IMR-90 (cell line): Measurements from ENCODE around the gene COX6A2.

Experiments
- BHLHE40 ChIP-seq: fragments of 150-350 bp; IDR thresholded peaks from 2 replicates; pipeline ENCODE4 v1.6.1; 2016; ENCODE audit warnings: mild to moderate bottlenecking, low read depth, low read length
- CEBPB ChIP-seq: IDR thresholded peaks from 2 replicates; pipeline ENCODE4 v1.6.1; 2012; ENCODE audit warnings: low read depth, low read length, improper control_type of control experiment
- CHD1 ChIP-seq: IDR thresholded peaks from 2 replicates; pipeline ENCODE4 v1.6.1; 2012; ENCODE audit warnings: low read depth, low read length, improper control_type of control experiment
- MAFK ChIP-seq: IDR thresholded peaks from 2 replicates; pipeline ENCODE4 v1.6.1; 2012; ENCODE audit warnings: low read depth, low read length, improper control_type of control experiment
- POLR2A ChIP-seq: IDR thresholded peaks from 2 replicates; pipeline ENCODE4 v1.6.1; 2012; ENCODE audit warnings: mild to moderate bottlenecking, low read depth, low read length
- RFX5 ChIP-seq: IDR thresholded peaks from 2 replicates; pipeline ENCODE4 v1.8.0; 2012; ENCODE audit warnings: low read depth, mild to moderate bottlenecking, low read length, moderate library complexity
- SMC3 ChIP-seq: fragments of 150-350 bp; IDR thresholded peaks from 2 replicates; pipeline ENCODE4 v1.6.1; 2016; ENCODE audit warnings: low read depth, mild to moderate bottlenecking, antibody characterized with exemption, low read length, moderate library complexity
- TF ChIP-seq, protein P1 (sequence below): conservative IDR thresholded peaks from 2 replicates; pipeline ENCODE4 v1.5.1; 2012; ENCODE audit warnings: mild to moderate bottlenecking, low read depth, low read length, improper control_type of control experiment
- TF ChIP-seq, protein P2 (sequence below): fragments of 150-350 bp; IDR thresholded peaks from 2 replicates; pipeline ENCODE4 v1.6.1; 2017; ENCODE audit warnings: mild to moderate bottlenecking, antibody characterized with exemption, low read length, low read depth

DNA sequence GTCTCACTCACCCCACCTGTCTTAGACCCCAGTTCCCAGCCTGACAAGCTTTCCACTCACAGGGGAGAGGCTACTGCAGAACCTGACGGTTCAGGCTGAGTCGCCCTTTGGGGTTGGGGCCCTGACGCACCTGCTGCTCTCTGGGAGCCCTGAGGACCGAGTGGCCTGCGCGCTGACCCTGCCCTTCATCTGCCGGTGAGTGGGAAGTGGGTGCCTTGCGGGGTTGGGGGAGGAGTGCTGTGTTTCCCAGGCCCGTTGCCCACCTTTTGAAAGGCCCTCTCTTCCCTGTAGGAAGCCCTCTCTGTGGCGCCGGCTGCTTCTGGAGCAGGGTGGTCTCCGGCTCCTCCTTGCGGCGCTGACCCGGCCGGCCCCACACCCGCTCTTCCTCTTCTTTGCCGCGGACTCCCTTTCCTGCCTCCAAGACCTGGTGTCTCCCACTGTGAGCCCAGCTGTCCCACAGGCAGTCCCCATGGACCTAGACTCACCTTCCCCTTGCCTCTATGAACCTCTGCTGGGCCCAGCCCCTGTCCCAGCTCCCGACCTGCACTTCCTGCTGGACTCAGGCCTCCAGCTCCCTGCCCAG lies 37.7 kb upstream of the COX6A2 start:
- TF ChIP-seq, protein P1, sequence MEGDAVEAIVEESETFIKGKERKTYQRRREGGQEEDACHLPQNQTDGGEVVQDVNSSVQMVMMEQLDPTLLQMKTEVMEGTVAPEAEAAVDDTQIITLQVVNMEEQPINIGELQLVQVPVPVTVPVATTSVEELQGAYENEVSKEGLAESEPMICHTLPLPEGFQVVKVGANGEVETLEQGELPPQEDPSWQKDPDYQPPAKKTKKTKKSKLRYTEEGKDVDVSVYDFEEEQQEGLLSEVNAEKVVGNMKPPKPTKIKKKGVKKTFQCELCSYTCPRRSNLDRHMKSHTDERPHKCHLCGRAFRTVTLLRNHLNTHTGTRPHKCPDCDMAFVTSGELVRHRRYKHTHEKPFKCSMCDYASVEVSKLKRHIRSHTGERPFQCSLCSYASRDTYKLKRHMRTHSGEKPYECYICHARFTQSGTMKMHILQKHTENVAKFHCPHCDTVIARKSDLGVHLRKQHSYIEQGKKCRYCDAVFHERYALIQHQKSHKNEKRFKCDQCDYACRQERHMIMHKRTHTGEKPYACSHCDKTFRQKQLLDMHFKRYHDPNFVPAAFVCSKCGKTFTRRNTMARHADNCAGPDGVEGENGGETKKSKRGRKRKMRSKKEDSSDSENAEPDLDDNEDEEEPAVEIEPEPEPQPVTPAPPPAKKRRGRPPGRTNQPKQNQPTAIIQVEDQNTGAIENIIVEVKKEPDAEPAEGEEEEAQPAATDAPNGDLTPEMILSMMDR: no peak
- no peak for TF ChIP-seq CEBPB
- TF ChIP-seq RFX5: no peak
- TF ChIP-seq POLR2A: no peak
- TF ChIP-seq MAFK: no peak
- no peak for TF ChIP-seq SMC3
- no peak for TF ChIP-seq CHD1
- TF ChIP-seq, protein P2, sequence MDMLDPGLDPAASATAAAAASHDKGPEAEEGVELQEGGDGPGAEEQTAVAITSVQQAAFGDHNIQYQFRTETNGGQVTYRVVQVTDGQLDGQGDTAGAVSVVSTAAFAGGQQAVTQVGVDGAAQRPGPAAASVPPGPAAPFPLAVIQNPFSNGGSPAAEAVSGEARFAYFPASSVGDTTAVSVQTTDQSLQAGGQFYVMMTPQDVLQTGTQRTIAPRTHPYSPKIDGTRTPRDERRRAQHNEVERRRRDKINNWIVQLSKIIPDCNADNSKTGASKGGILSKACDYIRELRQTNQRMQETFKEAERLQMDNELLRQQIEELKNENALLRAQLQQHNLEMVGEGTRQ: no peak
- TF ChIP-seq BHLHE40: no peak
